ENCODE measurements around the gene SLMAP.

Gene SLMAP

DNA sequence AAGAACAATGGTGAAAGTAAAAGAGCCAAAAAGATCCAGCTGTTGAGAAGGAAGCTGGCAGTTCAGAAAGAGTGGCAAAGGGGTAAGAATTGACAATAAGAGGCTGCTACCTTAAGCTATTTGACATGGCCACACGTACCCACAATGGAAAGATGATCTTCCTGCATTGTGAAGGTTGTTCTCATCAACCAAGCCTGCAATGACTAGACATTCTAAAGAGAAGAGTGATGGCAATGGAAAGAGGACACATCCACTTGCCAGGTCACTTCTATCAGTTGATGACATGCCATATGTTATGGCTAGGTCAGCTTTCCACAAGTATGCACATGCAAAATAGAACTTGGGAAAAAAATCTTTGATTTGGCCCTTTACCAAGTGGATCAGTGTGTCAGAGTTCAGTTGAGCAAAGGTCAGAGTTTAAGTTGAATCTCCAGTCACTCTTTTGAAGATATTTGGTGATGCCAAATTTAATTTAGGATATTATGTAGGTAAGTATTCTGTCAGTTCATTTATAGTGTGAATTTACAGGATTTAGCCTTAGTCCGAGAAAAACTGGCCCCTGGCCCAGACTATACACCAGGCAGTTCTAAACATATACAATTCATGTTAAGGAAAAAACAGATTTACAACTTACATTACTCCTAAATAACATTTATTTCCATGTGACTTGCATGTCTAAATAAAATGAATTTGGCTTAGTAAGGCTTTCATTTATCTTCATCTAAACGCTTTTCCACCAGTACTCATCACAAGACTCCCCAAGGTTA is 147.2 kb downstream of the SLMAP start:
- no peak for DNase-seq

GRCh38 chr3:57910990-57911389 is 154.9 kb downstream of the SLMAP start:
- DNase-seq = no peak

- DNase-seq = no peak
Measured at GRCh38 chr3:57911593-57911992, 155.5 kb downstream of the SLMAP start.

DNA sequence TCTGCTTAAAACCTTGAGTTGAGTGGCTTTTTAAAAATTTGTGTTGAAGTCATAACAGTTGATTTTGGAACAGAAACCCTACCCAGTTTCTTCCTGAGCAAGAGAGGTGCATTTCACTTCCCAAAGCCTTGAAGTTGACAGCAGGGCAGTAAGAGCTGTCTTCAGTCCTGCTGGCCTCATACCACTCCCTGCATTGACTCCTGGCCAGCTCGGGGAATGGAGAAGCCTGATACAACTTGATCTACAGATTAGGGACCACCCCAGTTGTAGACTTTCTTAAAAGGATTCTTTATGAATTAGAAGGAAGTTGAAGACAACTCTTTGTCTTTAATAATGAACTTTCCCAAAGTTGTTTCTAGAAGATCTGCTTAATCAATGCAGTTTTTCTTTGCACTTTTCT is 161.5 kb downstream of the SLMAP start:
- no peak for DNase-seq

DNA sequence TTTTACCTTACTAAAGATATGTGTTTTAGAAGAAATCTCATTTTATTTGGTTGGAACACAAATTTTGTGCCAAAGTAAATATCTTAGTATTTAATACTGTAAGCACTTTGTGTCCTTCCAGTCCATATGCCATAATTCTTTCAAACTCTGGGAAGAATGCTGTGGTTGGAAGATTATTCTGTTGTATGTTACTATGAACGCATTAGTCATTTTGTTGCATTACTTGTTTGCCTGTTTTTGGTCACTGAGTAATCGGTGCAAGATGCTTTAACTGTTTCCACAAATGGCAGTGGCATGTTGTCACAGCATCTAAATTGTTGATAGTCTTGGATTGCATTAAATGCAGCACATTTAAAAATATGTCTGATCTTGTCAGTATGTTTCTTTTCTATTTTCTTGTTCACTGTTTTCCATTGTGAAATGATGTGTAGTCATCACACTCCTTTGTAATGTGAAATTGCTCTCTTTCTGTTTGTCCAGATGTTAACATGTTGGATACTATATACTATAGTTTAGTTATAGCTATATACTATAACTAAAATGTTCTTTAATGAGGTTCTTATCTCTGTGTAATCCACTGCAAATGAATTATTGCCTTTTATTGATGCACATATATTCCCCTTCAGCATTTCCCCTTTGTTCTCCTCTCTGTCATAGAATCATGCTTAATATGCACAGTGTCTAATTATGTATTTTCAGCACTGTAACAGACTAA is 162.2 kb downstream of the SLMAP start:
- no peak for DNase-seq

- DNase-seq = no peak
Measured at GRCh38 chr3:57919987-57920386, 163.9 kb downstream of the SLMAP start.

DNA sequence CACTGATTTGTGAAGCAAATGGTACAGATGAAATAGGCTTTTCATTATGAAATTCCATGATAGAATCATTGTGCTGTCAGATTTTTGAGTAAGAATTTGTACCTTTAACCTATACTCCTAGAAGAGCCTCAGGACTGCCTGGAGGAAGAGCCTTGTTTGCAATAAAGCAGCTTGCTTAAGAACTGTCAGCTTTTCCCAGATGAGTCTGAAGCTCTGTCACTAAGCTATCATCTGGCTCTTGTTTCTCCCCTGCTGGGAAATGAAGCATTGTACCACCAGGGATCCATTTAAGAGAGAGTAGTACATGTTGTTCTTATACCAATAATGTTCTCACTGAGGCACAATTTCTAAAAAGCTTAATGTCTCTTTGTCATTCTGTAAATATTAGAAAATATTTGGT is 167.0 kb downstream of the SLMAP start:
- DNase-seq = no peak

DNA sequence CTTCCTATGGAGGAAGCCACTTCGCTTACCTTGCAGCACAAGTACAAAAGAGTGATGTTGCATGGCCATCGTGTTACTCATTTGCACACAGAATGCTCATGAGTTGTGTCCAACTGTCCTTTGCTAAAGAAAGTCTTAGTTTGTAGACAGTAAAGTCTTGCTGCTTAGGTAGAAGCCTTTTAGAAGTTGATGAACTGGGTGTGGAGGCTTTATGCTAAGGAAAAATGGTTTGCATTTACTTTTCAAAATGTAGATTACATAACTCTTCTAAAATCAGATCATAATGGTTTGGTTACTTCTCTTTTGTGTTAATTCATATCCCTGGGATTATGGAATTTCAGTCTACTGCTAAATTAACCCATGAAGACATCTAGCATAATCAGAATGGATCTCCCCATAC is 167.6 kb downstream of the SLMAP start:
- no peak for DNase-seq

GRCh38 chr3:57927166-57927565 is 171.1 kb downstream of the SLMAP start:
- DNase-seq = no peak

- no peak for DNase-seq
Measured at GRCh38 chr3:57927916-57928315, 171.8 kb downstream of the SLMAP start.

GRCh38 chr3:57928511-57928910 is 172.4 kb downstream of the SLMAP start:
- DNase-seq = no peak

DNA sequence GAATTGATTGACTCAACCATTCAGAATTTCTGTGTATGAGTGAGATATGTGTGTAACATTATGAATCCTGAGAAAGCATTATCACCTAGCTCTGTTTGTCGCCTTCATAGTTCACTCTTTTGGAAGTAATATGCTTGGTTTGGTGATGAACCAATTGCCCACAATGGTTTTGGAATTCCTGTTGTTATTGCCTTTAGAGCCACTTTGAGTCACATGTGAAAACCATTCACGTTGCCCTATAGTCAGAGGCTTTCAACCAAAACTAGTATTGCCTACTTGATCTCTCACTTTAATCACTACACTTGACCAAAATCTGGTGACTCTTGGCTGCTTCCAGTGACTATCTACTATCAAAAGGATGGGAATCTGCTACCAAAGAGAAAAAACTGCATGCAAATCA is 173.9 kb downstream of the SLMAP start:
- DNase-seq = no peak

- no peak for DNase-seq
Measured at GRCh38 chr3:57933602-57934001, 177.5 kb downstream of the SLMAP start.

GRCh38 chr3:57934373-57934772 is 178.3 kb downstream of the SLMAP start:
- DNase-seq = no peak

- DNase-seq = no peak
Measured at GRCh38 chr3:57935539-57935938, 179.4 kb downstream of the SLMAP start.

- no peak for DNase-seq
Measured at GRCh38 chr3:57937092-57937491, 181.0 kb downstream of the SLMAP start.

DNA sequence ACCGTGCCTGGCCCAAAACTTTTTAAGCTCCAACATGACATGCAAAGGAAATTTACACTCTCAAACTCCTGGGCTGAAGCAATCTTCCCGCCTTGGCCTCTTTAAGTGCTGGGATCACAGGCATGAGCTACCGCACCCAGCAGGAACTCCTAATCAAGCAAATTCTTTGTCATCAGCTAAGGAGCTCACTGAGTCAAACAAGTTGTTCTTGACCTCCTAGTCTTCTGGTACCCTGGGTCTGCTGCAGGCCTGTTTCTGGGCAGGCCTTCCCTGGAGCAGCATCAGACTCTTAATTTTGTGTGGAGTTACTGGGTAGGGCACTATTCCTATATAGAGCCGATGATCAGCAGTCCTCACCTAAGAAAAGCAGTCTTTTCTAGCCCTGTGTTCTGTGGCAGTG is 183.7 kb downstream of the SLMAP start:
- no peak for DNase-seq

DNA sequence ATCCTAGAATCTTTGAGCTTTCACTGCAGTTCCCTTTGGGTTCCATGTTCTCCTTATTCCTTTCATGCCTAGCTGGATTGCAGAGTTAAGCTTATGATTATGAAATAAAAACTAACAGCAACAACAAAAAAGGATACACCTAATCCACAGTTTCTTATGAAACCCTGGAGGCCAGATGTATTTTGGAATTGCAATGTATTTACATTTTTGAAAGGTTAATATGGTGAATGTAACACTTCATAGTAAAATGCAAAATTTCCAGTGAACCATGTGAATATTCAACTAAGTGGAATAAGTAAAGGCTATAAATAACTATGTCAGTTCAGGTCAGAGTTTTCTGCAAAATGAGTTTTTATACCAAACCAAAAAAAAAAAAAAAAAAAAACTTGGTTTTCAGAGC is 186.3 kb downstream of the SLMAP start:
- no peak for DNase-seq

GRCh38 chr3:57942872-57943283 is 186.8 kb downstream of the SLMAP start:
- DNase-seq = no peak

GRCh38 chr3:57943525-57944495 is 187.7 kb downstream of the SLMAP start:
- DNase-seq = no peak

DNA sequence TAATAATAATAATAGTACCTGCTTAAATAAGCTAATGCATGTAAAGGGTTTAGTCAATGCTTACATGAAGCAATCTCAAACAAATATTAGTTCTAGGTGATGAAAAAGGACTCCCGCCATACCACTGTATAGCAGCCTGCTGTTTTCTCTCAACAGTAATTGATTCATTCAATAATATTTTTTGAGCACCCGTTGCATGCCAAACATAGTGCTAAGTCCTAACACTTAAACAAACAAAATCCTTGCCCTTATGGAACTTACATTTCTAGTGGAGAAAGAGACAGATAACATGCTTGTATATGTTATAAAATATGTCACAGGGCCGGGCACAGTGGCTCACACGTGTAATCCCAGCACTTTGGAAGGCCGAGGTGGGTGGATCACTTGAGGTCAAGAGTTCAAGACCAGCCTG is 190.9 kb downstream of the SLMAP start:
- DNase-seq = no peak

DNA sequence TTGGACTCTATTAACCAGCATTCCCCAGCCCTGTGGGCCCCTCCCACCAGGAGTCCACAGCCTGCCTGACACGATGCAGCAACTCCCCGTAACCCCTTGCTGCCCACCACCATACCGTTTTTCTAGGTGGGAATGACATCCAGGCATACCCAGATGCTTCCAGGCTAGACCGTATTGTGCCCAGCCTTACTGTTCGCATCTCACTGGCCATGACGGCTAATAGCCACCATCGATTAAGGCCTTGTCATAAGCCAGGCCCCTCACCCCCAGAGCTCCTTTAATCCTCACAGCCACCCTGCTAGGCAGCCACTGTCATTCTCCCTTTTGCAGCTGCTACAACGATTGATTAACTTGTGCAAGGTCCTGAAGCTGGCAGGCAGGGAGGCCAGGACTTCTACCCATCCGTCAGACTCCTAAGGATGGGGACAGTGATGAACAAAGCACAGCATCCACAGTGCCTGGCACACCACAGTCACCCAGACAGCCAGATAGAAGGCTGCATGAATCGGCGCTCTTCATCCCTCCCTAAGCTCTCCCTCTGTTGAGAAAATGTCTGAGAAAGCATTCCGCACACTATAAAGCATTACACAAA is 192.1 kb downstream of the SLMAP start:
- DNase-seq = no peak

GRCh38 chr3:57948781-57949242 is 192.7 kb downstream of the SLMAP start:
- DNase-seq = no peak
